HG03520 (cell line): ENCODE data around the gene ALPL.
"Not testable (repeated sequence)": the region's sequence is repeated elsewhere in the genome, so short reads cannot be mapped to it uniquely, and the experiment has no call there.

Experiments
- ATAC-seq: cut with Tn5 transposase; IDR thresholded peaks from one replicate; pipeline ENCODE4 v1.9.1; 2021; ENCODE audit warnings: mild to moderate bottlenecking, moderate library complexity; ENCODE audit not compliant: unreplicated experiment

ALPL gene

GRCh38 chr1:21507511-21508270 lies 1.5 kb upstream of the ALPL start:
- ATAC-seq: no peak

GRCh38 chr1:21508580-21509350 lies 458 bp upstream of the ALPL start:
- ATAC-seq: no peak

- no peak for ATAC-seq
Measured at GRCh38 chr1:21510113-21510493, 880 bp downstream of the ALPL start.

- no peak for ATAC-seq
Measured at GRCh38 chr1:21510885-21511578, 1.8 kb downstream of the ALPL start.

- ATAC-seq: no peak
Measured at GRCh38 chr1:21511579-21512522, 2.6 kb downstream of the ALPL start.

GRCh38 chr1:21514245-21514644 lies 5.0 kb downstream of the ALPL start:
- ATAC-seq: no peak

GRCh38 chr1:21517161-21517589 lies 8.0 kb downstream of the ALPL start:
- ATAC-seq: no peak

- ATAC-seq: no peak
Measured at GRCh38 chr1:21517660-21518480, 8.6 kb downstream of the ALPL start.

- no peak for ATAC-seq
Measured at GRCh38 chr1:21518774-21519455, 9.7 kb downstream of the ALPL start.

- ATAC-seq: not testable (repeated sequence)
Measured at GRCh38 chr1:21519486-21520070, 10.4 kb downstream of the ALPL start.

- no peak for ATAC-seq
Measured at GRCh38 chr1:21520899-21521716, 11.9 kb downstream of the ALPL start.

- ATAC-seq: no peak
Measured at GRCh38 chr1:21521717-21522060, 12.5 kb downstream of the ALPL start.

GRCh38 chr1:21522525-21523038 lies 13.4 kb downstream of the ALPL start:
- no peak for ATAC-seq

- no peak for ATAC-seq
Measured at GRCh38 chr1:21523297-21523813, 14.1 kb downstream of the ALPL start.

- ATAC-seq: no peak
Measured at GRCh38 chr1:21524220-21524619, 15.0 kb downstream of the ALPL start.

GRCh38 chr1:21524686-21525339 lies 15.6 kb downstream of the ALPL start:
- no peak for ATAC-seq

- no peak for ATAC-seq
Measured at GRCh38 chr1:21525340-21525717, 16.1 kb downstream of the ALPL start.
